ENCODE data around the gene ASMTL.
"Not testable (repeated sequence)": the region's sequence is repeated elsewhere in the genome, so short reads cannot be mapped to it uniquely, and the experiment has no call there.

Gene ASMTL

GRCh38 chrX:1440506-1440905 is 12.2 kb downstream of the ASMTL start:
- H3K27ac Mint-ChIP-seq, result no peak overlapping the region
- no peak for DNase-seq
- no peaks in the 10 kb centered on the region for H3K27me3 Mint-ChIP-seq
- no peak overlapping the region for H3K4me3 Mint-ChIP-seq
- peaks cover 24 to 38% of the 10 kb centered on the region in 2 donors for H3K9me3 Mint-ChIP-seq
- no peak for ATAC-seq
- H3K4me1 Mint-ChIP-seq, result no peaks in the 10 kb centered on the region

GRCh38 chrX:1435241-1435895 is 17.3 kb downstream of the ASMTL start:
- no peak for ATAC-seq
- H3K9me3 Mint-ChIP-seq, result peaks cover 6 to 7% of the 10 kb centered on the region in 2 donors
- DNase-seq, result no peak
- no peaks in the 10 kb centered on the region for H3K4me1 Mint-ChIP-seq
- H3K27ac Mint-ChIP-seq, result no peak overlapping the region
- H3K4me3 Mint-ChIP-seq, result no peak overlapping the region
- H3K27me3 Mint-ChIP-seq, result no peaks in the 10 kb centered on the region

GRCh38 chrX:1434871-1435240 is 17.9 kb downstream of the ASMTL start:
- ATAC-seq (no peak), DNase-seq (no peak)
- Mint-ChIP-seq H3K4me3 (no peak overlapping the region), H3K27ac (no peak overlapping the region), H3K4me1 (no peaks in the 10 kb centered on the region), H3K9me3 (peaks cover 6 to 7% of the 10 kb centered on the region in 2 donors), H3K27me3 (no peaks in the 10 kb centered on the region)

GRCh38 chrX:1433646-1434357 is 18.9 kb downstream of the ASMTL start:
- no peak for ATAC-seq

GRCh38 chrX:1430451-1430850 is 22.3 kb downstream of the ASMTL start:
- Mint-ChIP-seq H3K27me3 (no peaks in the 10 kb centered on the region), H3K4me3 (no peak overlapping the region), H3K4me1 (no peaks in the 10 kb centered on the region), H3K9me3 (no peaks in the 10 kb centered on the region), H3K27ac (no peak overlapping the region)
- ATAC-seq, result peak; percentile 86
- DNase-seq, result peak in 1 of 2 donors; percentile 66

More at GRCh38 chrX:1433646-1434357, 18.9 kb downstream of the ASMTL start:
- no peak overlapping the region for H3K4me3 Mint-ChIP-seq
- DNase-seq, result no peak
- peaks cover 6 to 7% of the 10 kb centered on the region in 2 donors for H3K9me3 Mint-ChIP-seq
- no peaks in the 10 kb centered on the region for H3K4me1 Mint-ChIP-seq
- H3K27ac Mint-ChIP-seq, result no peak overlapping the region
- no peaks in the 10 kb centered on the region for H3K27me3 Mint-ChIP-seq

- no peaks in the 10 kb centered on the region for H3K27me3 Mint-ChIP-seq
- ATAC-seq (no peak), DNase-seq (no peak)
- no peak overlapping the region for H3K4me3 Mint-ChIP-seq
- no peaks in the 10 kb centered on the region for H3K4me1 Mint-ChIP-seq
- peaks cover 20 to 22% of the 10 kb centered on the region in 2 donors for H3K9me3 Mint-ChIP-seq
- no peak overlapping the region for H3K27ac Mint-ChIP-seq
These were observed 25.0 kb downstream of the ASMTL start for GRCh38 chrX:1427756-1428155.

GRCh38 chrX:1426321-1426720 is 26.4 kb downstream of the ASMTL start:
- Mint-ChIP-seq H3K9me3 (peaks cover 20 to 22% of the 10 kb centered on the region in 2 donors), H3K27ac (peak overlapping the region in 1 of 2 donors; percentile 71)
- ATAC-seq, H3K4me3 Mint-ChIP-seq, H3K27me3 Mint-ChIP-seq, H3K4me1 Mint-ChIP-seq, DNase-seq: not testable (repeated sequence)

- no peak for ATAC-seq
- H3K4me3 Mint-ChIP-seq, result no peak overlapping the region
- H3K27ac Mint-ChIP-seq, result peak overlapping the region in 1 of 2 donors; percentile 54
- H3K9me3 Mint-ChIP-seq, result peaks cover 20 to 22% of the 10 kb centered on the region in 2 donors
- no peaks in the 10 kb centered on the region for H3K4me1 Mint-ChIP-seq
- no peaks in the 10 kb centered on the region for H3K27me3 Mint-ChIP-seq
- DNase-seq, result no peak
These were observed 27.3 kb downstream of the ASMTL start for GRCh38 chrX:1425381-1425780.

- H3K4me1 Mint-ChIP-seq, result no peaks in the 10 kb centered on the region
- H3K4me3 Mint-ChIP-seq, result no peak overlapping the region
- peaks cover 20 to 22% of the 10 kb centered on the region in 2 donors for H3K9me3 Mint-ChIP-seq
- no peak overlapping the region for H3K27ac Mint-ChIP-seq
- ATAC-seq, result no peak
- no peaks in the 10 kb centered on the region for H3K27me3 Mint-ChIP-seq
- no peak for DNase-seq
These were observed 28.4 kb downstream of the ASMTL start for GRCh38 chrX:1424147-1424851.

GRCh38 chrX:1423215-1423614 is 29.5 kb downstream of the ASMTL start:
- Mint-ChIP-seq H3K4me3 (no peak overlapping the region), H3K27ac (peak overlapping the region in 1 of 2 donors; percentile 51), H3K4me1 (no peaks in the 10 kb centered on the region), H3K9me3 (peaks cover 20 to 22% of the 10 kb centered on the region in 2 donors), H3K27me3 (no peaks in the 10 kb centered on the region)
- no peak for DNase-seq
- no peak for ATAC-seq

GRCh38 chrX:1422135-1422465 is 30.6 kb downstream of the ASMTL start:
- ATAC-seq (no peak), DNase-seq (no peak)
- Mint-ChIP-seq H3K9me3 (peaks cover 20 to 22% of the 10 kb centered on the region in 2 donors), H3K27me3 (no peaks in the 10 kb centered on the region), H3K27ac (no peak overlapping the region), H3K4me3 (no peak overlapping the region), H3K4me1 (no peaks in the 10 kb centered on the region)

- Mint-ChIP-seq H3K9me3 (peaks cover 20 to 22% of the 10 kb centered on the region in 2 donors), H3K27ac (peak overlapping the region in 1 of 2 donors; percentile 3), H3K27me3 (no peaks in the 10 kb centered on the region), H3K4me3 (no peak overlapping the region), H3K4me1 (no peaks in the 10 kb centered on the region)
- ATAC-seq (no peak), DNase-seq (no peak)
These were observed 31.1 kb downstream of the ASMTL start for GRCh38 chrX:1421433-1422134.

GRCh38 chrX:1420371-1420770 is 32.3 kb downstream of the ASMTL start:
- peak; percentile 16 for ATAC-seq
- Mint-ChIP-seq H3K4me3 (no peak overlapping the region), H3K4me1 (no peaks in the 10 kb centered on the region), H3K9me3 (peaks cover 20 to 22% of the 10 kb centered on the region in 2 donors), H3K27me3 (no peaks in the 10 kb centered on the region), H3K27ac (peak overlapping the region in 1 of 2 donors; percentile 43)
- no peak for DNase-seq

GRCh38 chrX:1419545-1420355 is 33.0 kb downstream of the ASMTL start:
- H3K27ac Mint-ChIP-seq, result peak overlapping the region in 1 of 2 donors; percentile 22
- no peaks in the 10 kb centered on the region for H3K27me3 Mint-ChIP-seq
- peaks cover 16 to 17% of the 10 kb centered on the region in 2 donors for H3K9me3 Mint-ChIP-seq
- H3K4me3 Mint-ChIP-seq, result no peak overlapping the region
- ATAC-seq (peak; percentile 15), DNase-seq (no peak)
- H3K4me1 Mint-ChIP-seq, result no peaks in the 10 kb centered on the region

Measured in stimulated activated naive CD8-positive, alpha-beta T cell treated with anti-CD3 and anti-CD28 coated beads, Interleukin-15, amount 100 ng/mL, for 72 hours (primary cell).